PFSK-1 (cell line): ENCODE measurements around the gene SLC7A11.

ENCODE experiments used
- FOXP2 ChIP-seq: optimal IDR thresholded peaks from 2 replicates; pipeline ENCODE3; 2011; ENCODE audit warnings: borderline replicate concordance, control low read depth, inconsistent platforms; ENCODE audit not compliant: insufficient read depth; ENCODE audit errors: extremely low read length, extremely low read depth
- POLR2AphosphoS5 ChIP-seq: IDR thresholded peaks from 2 replicates; pipeline ENCODE4 v1.6.1; 2012; ENCODE audit warnings: low read depth, mild to moderate bottlenecking, control low read depth, low read length, moderate library complexity
- SIN3A ChIP-seq: IDR thresholded peaks from 2 replicates; pipeline ENCODE4 v1.6.1; 2012; ENCODE audit warnings: mild to moderate bottlenecking, low read length, moderate library complexity, borderline replicate concordance; ENCODE audit not compliant: insufficient read depth
- TAF1 ChIP-seq: IDR thresholded peaks from 2 replicates; pipeline ENCODE4 v1.6.1; 2012; ENCODE audit warnings: low read length, control low read depth, borderline replicate concordance; ENCODE audit not compliant: insufficient read depth
- TF ChIP-seq, protein P1 (sequence below), 2 experiments: IDR thresholded peaks; 2 replicates each; pipeline versions ENCODE4 v1.6.1 to v1.8.0; 2011 to 2012; ENCODE audit warnings: low read depth in 2 of 2, low read length in 2 of 2, control low read depth in 1 of 2, inconsistent platforms in 1 of 2, mild to moderate bottlenecking in 1 of 2, moderate library complexity in 1 of 2; ENCODE audit not compliant: insufficient read depth in 1 of 2

SLC7A11 gene

DNA sequence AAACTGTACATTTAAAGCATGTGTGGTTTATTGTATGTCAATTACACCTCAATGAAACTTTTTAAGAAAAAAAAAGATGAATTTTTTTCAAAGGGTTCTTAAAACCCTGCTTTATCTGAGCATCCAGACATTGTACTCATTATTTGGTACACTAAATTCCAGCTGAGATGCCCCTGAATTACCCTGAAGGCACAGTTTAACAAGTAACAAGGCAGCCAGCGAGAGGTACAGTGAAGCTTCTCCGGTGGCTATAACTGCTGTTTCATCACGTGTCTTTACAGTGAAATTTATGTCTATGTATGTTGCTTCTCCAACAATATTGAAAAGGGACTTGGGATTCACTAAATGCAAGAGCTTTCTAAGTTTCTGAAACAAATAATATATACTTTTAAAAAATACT, 15.8 kb downstream of the SLC7A11 start:
- TF ChIP-seq, protein P1, sequence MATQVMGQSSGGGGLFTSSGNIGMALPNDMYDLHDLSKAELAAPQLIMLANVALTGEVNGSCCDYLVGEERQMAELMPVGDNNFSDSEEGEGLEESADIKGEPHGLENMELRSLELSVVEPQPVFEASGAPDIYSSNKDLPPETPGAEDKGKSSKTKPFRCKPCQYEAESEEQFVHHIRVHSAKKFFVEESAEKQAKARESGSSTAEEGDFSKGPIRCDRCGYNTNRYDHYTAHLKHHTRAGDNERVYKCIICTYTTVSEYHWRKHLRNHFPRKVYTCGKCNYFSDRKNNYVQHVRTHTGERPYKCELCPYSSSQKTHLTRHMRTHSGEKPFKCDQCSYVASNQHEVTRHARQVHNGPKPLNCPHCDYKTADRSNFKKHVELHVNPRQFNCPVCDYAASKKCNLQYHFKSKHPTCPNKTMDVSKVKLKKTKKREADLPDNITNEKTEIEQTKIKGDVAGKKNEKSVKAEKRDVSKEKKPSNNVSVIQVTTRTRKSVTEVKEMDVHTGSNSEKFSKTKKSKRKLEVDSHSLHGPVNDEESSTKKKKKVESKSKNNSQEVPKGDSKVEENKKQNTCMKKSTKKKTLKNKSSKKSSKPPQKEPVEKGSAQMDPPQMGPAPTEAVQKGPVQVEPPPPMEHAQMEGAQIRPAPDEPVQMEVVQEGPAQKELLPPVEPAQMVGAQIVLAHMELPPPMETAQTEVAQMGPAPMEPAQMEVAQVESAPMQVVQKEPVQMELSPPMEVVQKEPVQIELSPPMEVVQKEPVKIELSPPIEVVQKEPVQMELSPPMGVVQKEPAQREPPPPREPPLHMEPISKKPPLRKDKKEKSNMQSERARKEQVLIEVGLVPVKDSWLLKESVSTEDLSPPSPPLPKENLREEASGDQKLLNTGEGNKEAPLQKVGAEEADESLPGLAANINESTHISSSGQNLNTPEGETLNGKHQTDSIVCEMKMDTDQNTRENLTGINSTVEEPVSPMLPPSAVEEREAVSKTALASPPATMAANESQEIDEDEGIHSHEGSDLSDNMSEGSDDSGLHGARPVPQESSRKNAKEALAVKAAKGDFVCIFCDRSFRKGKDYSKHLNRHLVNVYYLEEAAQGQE (IDR thresholded peaks at IDR 0.05; ENCODE audit: insufficient read depth in 1 of 2, low read depth in 2 of 2, low read length in 2 of 2): no peak
- TF ChIP-seq POLR2AphosphoS5 (no peak), TAF1 (no peak), SIN3A (no peak), FOXP2 (no peak)

DNA sequence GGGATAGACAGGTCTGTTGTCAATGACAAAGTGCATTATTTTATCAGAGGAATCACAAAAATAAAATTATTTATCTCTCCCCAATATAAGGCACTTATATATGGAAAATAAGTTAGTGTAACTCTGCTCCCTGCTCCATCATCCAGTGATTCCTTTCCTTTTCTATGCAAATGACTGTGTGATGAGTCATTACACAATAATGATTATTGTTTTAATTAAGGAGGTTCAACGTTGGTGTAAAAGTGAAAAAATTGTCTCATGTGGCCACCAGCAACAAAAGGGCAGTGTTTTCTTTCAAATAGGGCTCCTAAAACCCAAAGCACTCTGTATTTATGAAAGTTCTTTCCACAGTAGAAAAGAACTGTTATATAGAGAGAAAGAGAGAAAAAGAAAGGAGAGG, 16.7 kb downstream of the SLC7A11 start:
- TF ChIP-seq TAF1 (no peak), FOXP2 (no peak), POLR2AphosphoS5 (no peak), SIN3A (no peak)
- TF ChIP-seq, protein P1 (IDR thresholded peaks at IDR 0.05; ENCODE audit: insufficient read depth in 1 of 2, low read depth in 2 of 2, low read length in 2 of 2): no peak

DNA sequence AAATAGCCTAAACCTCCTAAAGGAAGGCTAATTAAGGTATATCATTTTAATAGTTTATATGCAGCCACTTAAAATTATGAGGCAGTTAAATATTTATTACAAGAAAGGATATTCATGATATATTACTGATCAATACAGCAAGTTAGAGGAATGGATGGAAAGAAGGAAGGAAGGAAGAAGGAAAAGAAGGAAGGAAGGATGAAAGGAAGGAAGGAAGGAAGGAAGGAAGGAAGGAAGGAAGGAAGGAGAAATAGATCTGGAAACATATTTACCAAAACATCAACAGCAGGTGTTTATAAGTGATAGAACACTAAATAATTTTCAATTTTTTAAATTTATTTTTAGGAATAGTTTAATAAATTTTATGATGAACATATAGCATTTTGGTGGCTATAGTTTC, 17.5 kb downstream of the SLC7A11 start:
- TF ChIP-seq FOXP2 (no peak), TAF1 (no peak), POLR2AphosphoS5 (no peak), SIN3A (no peak)
- TF ChIP-seq, protein P1 (IDR thresholded peaks at IDR 0.05; ENCODE audit: insufficient read depth in 1 of 2, low read depth in 2 of 2, low read length in 2 of 2): no peak

DNA sequence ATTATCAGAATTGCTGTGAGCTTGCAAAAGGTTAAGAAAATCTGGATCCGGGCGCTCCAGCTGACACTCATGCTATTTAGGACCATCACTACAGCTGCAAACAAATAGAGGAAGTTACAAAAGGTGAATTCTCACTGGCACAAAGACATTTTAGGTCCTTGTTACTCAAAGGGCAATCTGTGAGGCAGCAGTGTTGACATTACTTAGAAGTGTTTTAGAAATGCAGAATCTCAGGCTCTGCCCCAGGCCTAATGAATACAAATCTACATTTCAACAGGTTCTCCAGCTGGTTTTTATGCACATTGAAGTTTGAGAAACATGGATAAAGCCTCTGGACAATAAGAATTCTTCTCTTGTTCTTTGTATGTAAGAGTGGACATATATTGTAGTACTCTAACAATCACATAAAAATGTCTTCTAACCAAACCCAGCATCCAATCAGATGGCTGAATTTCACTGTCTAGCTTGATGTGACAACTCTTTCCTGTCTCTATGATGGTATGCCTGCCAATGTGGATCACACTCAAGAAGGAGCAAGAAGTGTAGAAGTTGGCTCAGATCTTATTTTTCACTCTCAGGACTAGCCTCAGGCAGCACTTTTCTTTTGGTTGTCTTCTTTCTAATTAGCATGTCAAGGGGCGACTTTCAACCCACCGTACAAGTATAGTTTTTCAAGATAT, 18.8 kb downstream of the SLC7A11 start:
- TF ChIP-seq FOXP2 (no peak), TAF1 (no peak), POLR2AphosphoS5 (no peak), SIN3A (no peak)
- TF ChIP-seq, protein P1 (IDR thresholded peaks at IDR 0.05; ENCODE audit: insufficient read depth in 1 of 2, low read depth in 2 of 2, low read length in 2 of 2): no peak

DNA sequence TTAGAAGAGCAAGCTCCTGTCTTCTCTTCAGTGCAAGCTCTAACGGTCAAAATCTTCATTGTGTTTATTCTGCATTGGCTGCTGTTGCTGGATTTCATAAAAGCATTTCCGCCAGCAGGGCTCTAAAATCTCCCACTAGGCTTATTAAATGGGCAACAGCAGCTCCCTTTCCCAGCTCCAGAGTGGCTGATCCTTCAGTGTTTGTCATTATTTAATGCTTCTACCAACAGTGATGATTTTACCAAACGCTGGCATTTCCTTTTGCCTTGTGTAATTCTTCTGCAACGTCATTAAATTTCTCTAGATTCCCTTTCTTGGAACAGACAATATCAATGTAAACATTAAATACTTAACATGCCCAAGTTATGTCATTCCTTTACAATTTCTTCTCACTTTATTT, 20.1 kb downstream of the SLC7A11 start:
- TF ChIP-seq TAF1 (no peak), POLR2AphosphoS5 (no peak), SIN3A (no peak), FOXP2 (no peak)
- TF ChIP-seq, protein P1 (IDR thresholded peaks at IDR 0.05; ENCODE audit: insufficient read depth in 1 of 2, low read depth in 2 of 2, low read length in 2 of 2): no peak
